Mammary epithelial cell (primary cell): ENCODE measurements around the gene BICDL1.

Experiments
- EZH2 ChIP-seq: IDR thresholded peaks from 2 replicates; pipeline ENCODE4 v1.6.1; 2012; ENCODE audit warnings: low read length, inconsistent platforms, borderline replicate concordance
- TF ChIP-seq, protein P1 (sequence below), 2 donors: IDR thresholded peaks in 1 of 2; conservative IDR thresholded peaks in 1 of 2; 2 replicates each; pipeline ENCODE4 v1.5.1; 2011 to 2012; ENCODE audit warnings: inconsistent platforms in 2 of 2, low read length in 2 of 2, mild to moderate bottlenecking in 2 of 2, control low read depth in 1 of 2, low read depth in 1 of 2; ENCODE audit not compliant: insufficient read depth in 1 of 2; ENCODE audit errors: extremely low read depth in 1 of 2

GRCh38 chr12:120051535-120051934, 62.5 kb downstream of the BICDL1 start:
- TF ChIP-seq, protein P1, sequence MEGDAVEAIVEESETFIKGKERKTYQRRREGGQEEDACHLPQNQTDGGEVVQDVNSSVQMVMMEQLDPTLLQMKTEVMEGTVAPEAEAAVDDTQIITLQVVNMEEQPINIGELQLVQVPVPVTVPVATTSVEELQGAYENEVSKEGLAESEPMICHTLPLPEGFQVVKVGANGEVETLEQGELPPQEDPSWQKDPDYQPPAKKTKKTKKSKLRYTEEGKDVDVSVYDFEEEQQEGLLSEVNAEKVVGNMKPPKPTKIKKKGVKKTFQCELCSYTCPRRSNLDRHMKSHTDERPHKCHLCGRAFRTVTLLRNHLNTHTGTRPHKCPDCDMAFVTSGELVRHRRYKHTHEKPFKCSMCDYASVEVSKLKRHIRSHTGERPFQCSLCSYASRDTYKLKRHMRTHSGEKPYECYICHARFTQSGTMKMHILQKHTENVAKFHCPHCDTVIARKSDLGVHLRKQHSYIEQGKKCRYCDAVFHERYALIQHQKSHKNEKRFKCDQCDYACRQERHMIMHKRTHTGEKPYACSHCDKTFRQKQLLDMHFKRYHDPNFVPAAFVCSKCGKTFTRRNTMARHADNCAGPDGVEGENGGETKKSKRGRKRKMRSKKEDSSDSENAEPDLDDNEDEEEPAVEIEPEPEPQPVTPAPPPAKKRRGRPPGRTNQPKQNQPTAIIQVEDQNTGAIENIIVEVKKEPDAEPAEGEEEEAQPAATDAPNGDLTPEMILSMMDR (conservative IDR thresholded peaks at IDR 0.05 in 1 of 2, IDR thresholded peaks at IDR 0.05 in 1 of 2; ENCODE audit: extremely low read depth in 1 of 2, insufficient read depth in 1 of 2, low read depth in 1 of 2, low read length in 2 of 2) = no peak
- no peak for TF ChIP-seq EZH2
